RKO (cell line): Measurements from ENCODE around the gene PLA2G4B.

Experiments used
- DNase-seq: peaks from one replicate; pipeline ENCODE4 v3.0.0-alpha.2; 2016; ENCODE audit warnings: low spot score

Gene PLA2G4B

DNA sequence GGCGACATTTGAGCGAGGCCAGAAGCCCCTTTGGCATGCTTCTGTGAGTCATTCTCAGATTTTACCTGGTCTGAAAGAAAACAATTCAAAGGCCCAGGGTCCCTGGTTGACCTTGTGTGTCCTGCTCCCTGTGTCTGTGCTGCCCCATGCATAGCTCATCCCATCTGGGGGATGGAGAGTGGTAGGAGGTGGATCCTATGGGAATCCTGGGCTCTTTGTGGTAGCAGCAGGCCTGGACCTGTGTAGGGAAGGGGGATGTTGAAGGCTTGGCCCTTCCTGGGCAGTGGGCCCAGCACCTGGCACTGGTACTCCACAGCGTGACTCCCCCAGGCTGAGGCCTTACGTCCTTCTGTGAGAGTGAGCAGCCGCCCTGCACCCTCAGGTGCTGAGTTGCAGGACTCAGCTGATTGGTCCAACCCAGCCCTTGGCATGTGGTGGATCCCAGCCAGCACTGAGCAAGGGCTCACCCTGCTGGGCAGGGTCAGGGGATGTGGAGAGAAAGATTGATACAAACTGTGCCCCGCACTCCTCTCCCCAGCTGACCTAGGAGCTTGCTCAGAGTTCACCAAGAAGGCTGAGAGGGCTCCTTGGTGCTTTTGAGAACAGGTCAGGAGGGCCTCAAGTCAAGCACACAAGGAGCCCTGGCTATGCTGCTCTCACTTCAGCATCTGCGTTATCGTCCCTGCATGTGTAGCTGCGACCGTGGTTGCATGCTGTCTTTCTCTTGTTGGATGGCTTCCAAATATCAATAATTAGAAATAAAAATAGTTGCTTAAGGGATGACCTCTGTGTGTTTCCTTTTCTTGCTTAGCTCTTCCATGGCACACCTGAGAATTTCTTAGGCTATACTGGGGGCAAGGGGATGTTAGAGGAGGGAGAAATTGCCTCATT, 32.1 kb upstream of the PLA2G4B start:
- DNase-seq: no peak

DNA sequence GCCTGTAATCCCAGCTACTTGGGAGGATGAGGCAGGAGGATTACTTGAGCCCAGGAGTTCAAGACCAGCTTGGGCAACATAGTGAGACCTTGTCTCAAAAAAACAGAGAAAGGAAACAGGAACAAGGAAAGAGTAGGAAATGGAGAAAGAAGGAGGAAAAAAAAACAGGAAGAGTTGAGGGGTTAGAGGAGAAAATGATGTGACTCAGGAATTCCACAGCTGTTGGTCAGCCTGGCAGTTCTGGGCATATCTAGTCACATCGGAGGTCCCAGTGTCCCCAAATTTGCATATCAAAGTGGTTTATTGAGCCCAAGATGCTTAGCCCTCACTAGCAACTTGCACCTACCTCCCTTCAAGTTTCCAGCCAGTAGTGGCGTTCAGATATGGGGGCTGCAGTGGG, 29.5 kb upstream of the PLA2G4B start:
- DNase-seq: peak; percentile 20

DNA sequence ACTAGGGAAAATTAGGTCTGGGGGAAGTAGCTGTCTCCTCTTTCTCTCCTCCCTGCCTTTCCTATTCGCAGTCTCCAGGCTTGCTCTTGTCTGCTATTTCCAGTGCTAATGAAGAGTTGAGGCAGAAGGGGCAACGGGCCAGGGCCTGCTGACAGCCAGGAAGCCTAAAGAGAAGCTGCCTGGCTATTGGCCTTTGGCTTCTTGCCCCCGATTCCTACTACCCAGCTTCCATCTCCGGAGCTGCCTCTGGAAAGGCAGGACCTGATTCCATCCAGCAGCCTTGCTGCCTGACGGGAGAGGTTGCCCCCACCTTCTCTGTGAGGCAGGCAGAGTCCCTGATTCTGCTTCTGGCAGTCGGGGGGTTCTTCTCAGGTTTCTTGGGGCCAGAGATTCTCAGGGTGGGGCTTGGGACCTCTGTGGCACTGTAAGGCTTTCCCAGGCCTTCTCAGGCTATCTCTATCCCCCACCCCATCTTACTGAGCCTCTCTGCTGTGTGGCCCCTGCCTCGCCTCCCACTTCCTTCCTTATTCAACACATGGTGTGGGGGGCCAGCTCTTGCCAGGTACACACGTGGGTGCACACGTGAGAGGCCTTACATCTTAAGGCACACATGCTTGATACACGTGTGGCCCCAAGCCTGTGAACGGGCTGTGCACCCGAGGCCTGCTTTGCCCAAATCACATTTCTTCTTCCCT, 29.0 kb upstream of the PLA2G4B start:
- no peak for DNase-seq

DNA sequence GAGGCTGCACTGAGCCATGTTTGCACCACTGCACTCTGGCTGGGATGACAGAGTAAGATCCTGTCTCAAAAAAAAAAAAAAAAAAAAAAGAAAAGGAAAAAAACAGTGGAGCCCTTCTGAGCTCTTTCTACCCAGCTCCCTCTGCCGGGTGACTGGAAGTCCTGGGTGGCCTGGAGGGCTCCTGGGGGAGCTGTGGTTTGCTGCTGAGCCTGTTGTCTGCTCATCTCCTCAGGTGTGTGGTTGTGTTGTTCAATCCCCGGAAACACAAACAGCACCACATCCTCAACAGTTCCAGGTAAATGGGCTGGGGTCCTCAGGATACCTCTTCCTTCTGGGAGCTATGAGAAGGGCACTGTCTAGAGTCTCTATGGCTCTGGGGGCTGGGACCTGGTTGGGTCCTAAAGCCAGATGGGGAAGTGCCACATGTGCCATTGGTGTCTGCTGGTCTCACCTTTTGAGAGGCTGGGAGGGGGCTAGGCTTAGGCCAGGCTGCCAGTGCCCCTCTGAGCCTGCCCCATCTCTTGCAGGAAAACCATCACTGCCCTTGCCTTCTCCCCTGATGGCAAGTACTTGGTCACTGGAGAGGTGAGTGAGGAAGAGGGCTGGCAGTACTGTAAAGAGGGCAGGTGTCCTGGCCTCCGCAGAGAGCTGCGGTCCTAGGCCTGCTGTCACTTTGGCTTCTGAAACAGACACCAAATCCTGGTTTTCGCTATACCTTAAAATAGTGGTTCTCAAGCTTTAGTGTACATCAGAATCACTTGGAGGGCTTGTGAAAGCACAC, 27.8 kb upstream of the PLA2G4B start:
- DNase-seq: no peak

DNA sequence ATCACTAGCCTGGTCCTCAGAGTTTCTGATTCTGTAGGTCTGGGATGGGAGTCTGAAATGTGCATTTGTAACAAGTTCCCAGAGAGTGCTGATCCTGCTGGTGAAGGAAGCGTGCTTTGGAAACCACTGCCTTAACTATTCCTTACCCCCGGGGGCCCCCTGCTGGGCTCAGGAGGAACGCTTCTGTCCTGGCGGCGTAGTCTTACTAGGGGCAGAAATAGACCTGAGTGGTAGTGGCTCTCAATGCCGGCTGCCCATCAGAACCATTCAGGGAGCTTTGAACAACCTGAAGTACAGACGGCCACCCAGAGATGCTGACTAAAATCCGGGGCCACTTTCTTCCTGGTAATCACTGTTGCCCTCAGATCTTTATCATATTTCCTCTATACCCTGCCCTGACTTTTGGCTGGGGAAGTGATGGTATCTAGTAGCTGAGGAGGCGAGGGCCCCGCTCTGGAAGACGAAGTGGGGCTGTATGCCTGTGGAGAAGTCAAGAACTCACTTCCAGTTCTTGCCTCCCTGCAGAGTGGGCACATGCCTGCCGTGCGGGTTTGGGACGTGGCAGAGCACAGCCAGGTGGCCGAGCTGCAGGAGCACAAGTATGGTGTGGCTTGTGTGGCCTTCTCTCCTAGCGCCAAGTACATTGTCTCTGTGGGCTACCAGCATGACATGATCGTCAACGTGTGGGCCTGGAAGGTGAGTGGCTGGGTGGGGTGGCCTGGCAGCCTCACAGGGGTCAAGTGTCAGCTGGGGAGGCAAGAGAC, 27.0 kb upstream of the PLA2G4B start:
- peak; percentile 83 for DNase-seq

DNA sequence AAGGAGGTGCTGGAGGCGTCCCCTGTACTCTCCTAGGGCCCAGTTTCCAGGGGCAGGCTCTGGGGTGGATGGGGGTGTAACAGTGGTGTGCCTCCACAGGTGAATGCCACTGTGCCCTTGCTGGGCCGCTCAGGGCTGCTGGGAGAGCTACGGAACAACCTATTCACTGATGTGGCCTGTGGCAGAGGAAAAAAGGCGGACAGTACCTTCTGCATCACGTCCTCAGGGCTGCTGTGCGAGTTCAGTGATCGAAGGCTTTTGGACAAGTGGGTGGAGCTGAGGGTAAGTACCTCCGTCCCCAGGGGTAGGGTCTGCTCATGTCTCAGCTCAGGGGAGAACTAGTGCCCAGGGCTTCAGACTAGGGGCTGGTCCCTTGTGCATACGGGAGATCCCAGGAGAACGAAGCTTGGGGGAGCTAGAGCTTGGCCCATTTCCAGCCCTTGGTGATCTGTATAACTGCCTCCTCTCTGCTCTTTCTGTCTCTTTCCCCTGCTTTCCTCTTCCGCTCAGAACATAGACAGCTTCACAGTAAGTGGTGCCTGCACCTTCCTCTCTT, 25.7 kb upstream of the PLA2G4B start:
- DNase-seq: no peak

DNA sequence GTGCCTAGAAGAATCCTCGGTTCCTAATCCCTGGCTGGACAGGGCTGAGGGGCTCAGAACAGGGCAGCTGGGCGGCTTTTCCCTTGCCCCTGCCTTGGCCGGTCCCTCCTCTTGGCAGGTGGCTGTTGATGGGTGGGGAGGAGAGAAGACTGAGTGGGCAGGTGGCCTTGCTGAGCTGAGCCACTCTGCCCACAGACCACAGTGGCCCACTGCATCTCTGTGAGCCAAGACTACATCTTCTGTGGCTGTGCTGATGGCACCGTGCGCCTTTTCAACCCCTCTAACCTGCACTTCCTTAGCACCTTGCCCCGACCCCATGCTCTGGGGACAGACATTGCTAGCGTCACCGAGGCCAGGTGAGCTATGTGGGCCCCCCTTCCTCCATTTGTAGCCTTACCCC, 25.2 kb upstream of the PLA2G4B start:
- no peak for DNase-seq

DNA sequence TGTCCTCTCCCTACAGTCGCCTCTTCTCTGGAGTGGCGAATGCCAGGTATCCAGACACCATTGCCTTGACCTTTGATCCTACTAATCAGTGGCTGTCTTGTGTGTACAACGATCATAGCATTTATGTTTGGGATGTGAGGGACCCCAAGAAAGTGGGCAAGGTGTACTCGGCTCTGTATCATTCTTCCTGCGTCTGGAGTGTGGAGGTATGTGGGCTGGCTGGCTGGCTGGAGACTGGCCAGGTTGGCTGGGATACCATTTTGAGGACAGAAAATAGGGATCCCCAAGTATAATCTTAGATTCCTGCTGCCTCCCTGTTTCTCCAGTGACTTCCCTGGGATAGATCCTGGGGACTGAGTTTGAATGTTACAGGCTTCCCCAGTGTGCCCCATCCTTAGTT, 24.1 kb upstream of the PLA2G4B start:
- no peak for DNase-seq

DNA sequence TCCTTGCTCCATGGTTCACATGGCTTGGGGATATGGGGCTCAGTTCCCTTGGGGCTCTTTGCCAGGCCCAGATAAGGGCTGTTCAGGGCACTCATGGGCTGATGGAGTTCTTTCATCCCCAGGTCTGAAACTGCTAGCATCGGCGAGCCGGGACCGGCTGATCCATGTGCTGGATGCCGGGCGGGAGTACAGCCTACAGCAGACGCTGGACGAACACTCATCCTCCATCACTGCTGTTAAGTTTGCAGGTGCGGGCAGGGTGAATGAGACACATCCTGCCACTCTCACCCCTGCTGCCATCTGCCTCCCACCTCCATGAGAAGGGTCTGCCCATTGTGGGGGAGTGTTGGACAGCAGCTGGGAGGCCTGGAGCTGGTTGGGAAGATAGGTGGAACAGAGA, 21.9 kb upstream of the PLA2G4B start:
- DNase-seq: no peak

DNA sequence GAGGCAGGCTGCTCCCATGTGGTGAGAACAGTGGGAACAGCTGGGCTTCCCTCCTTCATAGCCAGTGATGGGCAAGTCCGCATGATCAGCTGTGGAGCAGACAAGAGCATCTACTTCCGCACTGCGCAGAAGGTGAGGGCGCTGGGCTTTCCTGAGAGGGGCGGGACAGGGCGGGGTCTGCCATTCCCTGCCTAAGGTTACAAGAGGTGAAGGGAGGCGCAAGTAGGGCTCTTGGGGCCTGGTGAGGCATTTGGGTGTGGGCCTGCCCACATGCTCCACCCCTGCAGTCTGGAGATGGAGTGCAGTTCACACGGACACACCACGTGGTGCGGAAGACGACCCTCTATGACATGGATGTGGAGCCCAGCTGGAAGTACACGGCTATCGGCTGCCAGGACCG, 21.3 kb upstream of the PLA2G4B start:
- DNase-seq: no peak

DNA sequence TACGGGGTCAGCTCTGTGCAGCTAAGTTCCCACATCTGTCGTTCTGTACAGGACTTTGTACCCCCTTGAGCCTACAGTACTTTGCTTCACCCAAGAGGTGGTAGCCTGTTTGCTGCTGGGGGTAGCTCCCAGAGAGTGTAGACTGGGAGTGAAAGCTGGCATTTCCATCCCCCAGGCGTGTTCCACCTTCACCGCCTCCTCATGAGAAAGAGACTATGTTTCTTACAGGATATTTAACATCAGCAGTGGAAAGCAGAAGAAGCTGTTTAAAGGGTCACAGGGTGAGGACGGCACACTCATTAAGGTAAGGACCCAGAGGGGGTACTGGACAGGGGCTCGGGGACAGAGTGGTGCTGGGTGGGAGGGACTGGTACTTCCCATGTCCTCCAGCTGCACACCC, 20.9 kb upstream of the PLA2G4B start:
- DNase-seq: no peak

DNA sequence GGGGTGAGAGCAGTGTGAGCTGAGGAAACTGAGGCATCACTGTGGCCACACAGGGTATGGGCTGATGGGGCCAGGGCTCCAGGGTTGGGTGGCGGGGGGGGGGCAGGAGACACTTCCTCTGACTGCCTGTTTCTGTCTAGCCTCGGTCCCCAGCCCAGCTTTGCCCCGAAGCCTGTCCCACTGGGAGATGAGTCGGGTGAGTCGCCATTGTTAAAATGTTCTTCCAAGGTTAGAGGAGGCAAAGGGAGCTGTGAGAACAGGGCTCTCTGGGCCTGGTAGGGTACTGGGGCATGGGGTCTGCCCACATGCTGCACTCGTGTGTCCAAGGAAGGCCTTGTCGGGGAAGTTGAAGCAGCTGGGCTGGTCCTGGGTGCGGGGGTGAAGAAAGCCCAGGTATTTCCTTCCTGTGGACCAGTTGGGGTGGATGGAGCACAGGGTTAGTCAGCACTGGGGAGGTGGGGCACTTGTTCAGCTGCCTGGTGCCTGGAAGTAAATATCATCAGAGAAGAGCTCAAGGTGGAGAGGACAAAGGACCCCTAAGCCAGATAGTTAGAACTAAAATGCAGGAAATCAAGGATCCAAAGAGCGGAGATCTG, 19.1 kb upstream of the PLA2G4B start:
- no peak for DNase-seq

DNA sequence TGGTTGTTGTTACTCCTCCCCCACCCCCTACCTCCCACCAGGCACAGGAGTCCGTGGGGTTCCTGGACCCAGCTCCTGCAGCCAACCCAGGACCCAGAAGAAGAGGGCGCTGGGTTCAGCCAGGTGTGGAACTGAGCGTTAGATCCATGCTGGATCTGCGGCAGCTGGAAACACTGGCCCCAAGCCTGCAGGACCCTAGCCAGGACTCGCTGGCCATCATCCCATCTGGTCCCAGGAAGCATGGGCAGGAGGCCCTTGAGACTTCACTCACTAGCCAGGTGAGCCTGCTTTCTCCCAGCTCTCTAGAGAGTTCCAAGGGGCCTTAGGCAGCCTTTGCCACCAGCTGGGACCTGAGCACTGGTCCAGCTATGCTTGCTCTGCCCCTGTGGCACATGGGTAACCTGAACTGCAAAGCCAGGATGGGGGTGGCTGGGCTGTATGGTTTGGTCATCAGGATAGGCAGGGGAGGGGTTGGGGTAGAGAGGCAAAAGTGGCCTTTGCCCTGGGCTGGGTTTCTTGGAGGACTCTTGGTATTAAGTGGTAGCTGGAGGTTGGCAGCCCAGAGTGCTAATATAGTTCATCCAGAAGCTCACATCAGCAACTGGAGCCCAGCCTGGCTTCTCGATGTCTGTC, 17.7 kb upstream of the PLA2G4B start:
- DNase-seq: no peak

DNA sequence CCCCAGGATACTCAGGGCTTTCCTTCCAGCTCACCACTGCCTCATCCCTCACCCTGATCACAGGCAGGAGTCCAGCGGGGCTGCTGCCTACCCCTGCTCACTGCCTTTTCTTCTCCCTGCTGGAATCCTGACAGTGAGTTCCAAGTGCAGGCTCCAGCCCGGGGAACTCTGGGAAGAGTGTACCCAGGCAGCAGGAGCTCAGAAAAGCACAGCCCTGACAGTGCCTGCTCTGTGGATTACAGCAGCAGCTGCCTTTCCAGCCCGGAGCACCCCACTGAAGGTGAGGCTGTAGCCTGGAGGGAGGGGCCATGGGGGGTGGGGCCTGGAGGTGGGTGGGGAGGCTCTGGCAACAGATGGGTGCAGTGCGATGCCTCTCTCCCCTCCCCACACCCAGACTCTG, 16.8 kb upstream of the PLA2G4B start:
- no peak for DNase-seq

DNA sequence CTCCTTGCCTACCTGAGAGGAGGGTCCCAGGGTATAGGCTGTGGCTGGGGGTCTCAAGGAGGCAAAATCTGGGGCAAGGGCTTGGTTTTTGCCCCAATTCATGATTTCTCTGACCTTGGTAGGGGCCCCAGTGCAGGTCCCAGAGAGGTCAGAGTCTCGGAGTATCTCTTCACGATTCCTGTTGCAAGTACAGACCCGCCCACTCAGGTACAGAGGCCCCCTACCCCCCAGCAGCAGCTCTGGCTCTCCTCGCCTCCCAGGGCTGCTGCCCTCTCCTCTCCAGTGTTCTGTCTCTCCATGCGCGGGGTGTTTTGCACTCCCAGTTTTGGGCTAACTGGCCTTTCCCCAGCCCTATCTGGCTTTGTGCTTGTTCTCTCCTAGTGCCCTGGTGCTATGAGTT, 16.2 kb upstream of the PLA2G4B start:
- no peak for DNase-seq

DNA sequence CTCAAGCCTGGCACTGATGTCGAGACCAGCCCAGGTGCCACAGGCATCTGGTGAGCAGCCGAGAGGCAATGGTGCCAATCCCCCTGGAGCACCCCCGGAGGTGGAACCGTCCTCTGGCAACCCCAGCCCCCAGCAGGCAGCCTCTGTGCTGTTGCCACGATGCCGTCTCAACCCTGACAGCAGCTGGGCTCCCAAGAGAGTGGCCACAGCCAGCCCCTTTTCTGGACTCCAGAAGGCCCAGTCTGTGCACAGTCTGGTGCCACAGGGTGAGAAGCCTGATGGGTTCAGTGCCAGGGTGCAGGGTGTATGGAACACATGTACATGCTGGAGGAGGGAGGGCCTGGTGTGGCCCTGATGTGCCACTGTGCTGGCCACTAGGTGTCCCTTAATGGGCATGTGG, 15.7 kb upstream of the PLA2G4B start:
- DNase-seq: no peak

DNA sequence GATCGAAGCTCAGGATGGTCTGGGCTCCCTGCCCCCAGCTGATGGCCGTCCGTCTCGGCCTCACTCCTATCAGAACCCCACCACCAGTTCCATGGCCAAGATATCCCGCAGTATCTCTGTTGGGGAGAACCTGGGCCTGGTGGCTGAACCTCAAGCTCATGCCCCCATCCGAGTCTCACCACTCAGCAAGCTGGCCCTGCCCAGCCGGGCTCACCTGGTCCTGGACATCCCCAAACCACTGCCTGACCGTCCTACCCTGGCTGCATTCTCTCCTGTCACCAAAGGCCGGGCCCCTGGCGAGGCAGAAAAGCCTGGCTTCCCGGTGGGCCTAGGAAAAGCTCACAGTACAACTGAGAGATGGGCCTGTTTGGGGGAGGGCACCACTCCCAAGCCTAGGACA, 15.1 kb upstream of the PLA2G4B start:
- DNase-seq: no peak

DNA sequence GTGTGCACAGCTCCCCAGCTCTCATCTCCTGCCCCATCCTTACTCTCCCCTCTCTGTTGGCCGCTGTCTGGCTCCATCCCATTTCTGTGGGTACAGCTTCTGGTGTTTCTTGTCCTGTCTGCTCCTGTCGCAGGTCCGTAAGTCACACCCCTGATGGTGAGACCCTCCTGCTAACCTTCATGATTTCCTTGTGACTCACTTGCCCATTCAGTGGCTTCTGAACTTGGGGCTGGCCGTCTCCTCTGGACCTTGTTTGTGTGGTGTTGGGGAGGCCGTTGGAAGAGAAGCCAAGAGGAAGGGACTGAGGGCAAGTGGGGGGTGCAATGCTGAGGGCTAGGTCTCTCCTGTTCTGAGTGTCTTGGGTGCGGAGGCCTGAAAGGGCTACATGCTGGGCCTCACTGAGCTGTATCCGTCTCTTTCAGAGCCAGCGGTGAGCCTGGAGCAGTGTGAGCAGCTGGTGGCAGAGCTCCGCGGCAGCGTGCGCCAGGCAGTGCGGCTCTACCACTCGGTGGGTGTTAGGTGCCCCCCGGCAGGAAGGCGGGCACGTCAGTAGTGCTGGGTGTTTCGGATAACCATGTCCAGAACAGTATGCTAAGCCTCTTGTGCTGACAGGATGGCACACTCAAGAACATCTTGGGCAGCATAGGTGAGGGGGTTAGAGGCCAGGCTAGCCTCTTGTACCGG, 14.4 kb upstream of the PLA2G4B start:
- no peak for DNase-seq

DNA sequence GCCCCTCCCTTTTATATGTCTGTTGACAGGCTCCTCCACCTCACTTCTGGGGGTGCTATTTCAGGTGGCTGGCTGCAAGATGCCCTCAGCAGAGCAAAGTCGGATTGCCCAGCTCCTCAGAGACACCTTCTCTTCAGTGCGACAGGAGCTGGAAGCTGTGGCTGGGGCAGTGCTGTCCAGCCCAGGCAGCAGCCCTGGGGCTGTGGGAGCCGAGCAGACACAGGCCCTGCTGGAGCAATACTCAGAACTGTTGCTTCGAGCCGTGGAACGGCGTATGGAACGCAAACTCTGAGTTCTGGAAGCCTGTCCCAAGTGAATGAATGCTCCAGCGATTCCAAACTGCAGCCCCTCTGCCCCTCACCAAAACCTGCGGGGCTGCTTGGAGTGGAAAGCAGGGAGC, 13.5 kb upstream of the PLA2G4B start:
- no peak for DNase-seq
